Measurements from ENCODE around the gene EXOC5. TPM values are rescaled to one million over a fixed set of nuclear protein-coding genes. Genes with fewer than 3 reads are reported as not detected.
A peak's percentile ranks its signal among the peaks of the same experiment; 100 is the strongest.

The EXOC5 gene
- polyA plus RNA-seq, 3 donors, result 7.9 to 52.5 (median 49.9) TPM

DNA sequence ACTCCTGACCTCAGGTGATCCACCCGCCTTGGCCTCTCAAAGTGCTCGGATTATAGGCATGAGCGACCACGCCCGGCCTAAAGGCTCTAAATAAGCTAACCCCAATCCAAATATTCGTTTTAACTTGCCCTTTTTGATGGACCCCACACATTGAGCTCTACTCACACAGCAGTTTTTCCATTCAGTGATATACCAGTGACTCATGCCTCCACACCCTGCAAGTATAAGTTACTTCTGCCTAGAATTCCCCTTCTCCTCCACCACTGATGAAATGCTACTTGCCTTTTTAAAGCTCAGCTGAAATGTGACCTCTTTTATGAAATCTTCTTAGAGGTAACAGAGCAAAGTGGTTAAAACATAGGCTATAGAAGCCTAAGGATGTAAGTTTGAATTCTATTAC is 68.8 kb downstream of the EXOC5 start:
- no peak overlapping the region for H2AFZ ChIP-seq (ENCODE audit: insufficient read depth, low read depth, low read length, poor library complexity, severe bottlenecking)
- WGBS (ENCODE audit: insufficient coverage), result 89% methylated on average over 6 of the region's 6 CpGs
- Mint-ChIP-seq H3K4me3 (no peak overlapping the region), H3K27me3 (ENCODE audit: low read depth in 3 of 3) (peaks cover 3 to 4% (median 4%) of the 10 kb centered on the region in 3 donors), H3K27ac (no peak overlapping the region), H3K9me3 (peaks cover 0 to 4% (median 0%) of the 10 kb centered on the region in 7 donors), H3K4me1 (no peaks in the 10 kb centered on the region), H3K36me3 (no peaks in the 10 kb centered on the region)
- H3K79me2 ChIP-seq (ENCODE audit: insufficient read depth, low read length), result no peaks in the 10 kb centered on the region
- H3K9me3 ChIP-seq (replicated peaks in 1 of 2; ENCODE audit: control insufficient read depth in 1 of 2, insufficient read depth in 1 of 2, low read length in 2 of 2), result no peaks in the 10 kb centered on the region
- intact Hi-C loops (cut with micrococcal nuclease), result no loop called here
- no peaks in the 10 kb centered on the region for H3K4me1 ChIP-seq (ENCODE audit: control insufficient read depth in 1 of 2, insufficient read depth in 2 of 2, low read length in 2 of 2)
- TF ChIP-seq, protein P1, sequence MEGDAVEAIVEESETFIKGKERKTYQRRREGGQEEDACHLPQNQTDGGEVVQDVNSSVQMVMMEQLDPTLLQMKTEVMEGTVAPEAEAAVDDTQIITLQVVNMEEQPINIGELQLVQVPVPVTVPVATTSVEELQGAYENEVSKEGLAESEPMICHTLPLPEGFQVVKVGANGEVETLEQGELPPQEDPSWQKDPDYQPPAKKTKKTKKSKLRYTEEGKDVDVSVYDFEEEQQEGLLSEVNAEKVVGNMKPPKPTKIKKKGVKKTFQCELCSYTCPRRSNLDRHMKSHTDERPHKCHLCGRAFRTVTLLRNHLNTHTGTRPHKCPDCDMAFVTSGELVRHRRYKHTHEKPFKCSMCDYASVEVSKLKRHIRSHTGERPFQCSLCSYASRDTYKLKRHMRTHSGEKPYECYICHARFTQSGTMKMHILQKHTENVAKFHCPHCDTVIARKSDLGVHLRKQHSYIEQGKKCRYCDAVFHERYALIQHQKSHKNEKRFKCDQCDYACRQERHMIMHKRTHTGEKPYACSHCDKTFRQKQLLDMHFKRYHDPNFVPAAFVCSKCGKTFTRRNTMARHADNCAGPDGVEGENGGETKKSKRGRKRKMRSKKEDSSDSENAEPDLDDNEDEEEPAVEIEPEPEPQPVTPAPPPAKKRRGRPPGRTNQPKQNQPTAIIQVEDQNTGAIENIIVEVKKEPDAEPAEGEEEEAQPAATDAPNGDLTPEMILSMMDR (IDR thresholded peaks at IDR 0.05), result no peak
- peak in 1 of 3 donors; percentile 6 for DNase-seq
- H3K9ac ChIP-seq (ENCODE audit: insufficient read depth, low read length, poor library complexity, severe bottlenecking), result no peak overlapping the region
- no peaks in the 10 kb centered on the region for H4K20me1 ChIP-seq (ENCODE audit: insufficient read depth, low read length)
- no peaks in the 10 kb centered on the region for H3K36me3 ChIP-seq (replicated peaks in 1 of 2; ENCODE audit: control insufficient read depth in 1 of 2, insufficient read depth in 2 of 2, low read length in 2 of 2)
- H3K4me3 ChIP-seq (replicated peaks in 1 of 3; ENCODE audit: low read depth in 2 of 3, low read length in 3 of 3), result no peak overlapping the region
- H3K27ac ChIP-seq (ENCODE audit: low read depth in 1 of 2, low read length in 2 of 2), result no peak overlapping the region
- peaks cover 0 to 3% of the 10 kb centered on the region in 2 donors for H3K27me3 ChIP-seq (ENCODE audit: control insufficient read depth in 2 of 2, insufficient read depth in 2 of 2, low read length in 2 of 2)
- H3K4me2 ChIP-seq (replicated peaks; ENCODE audit: extremely low read depth, low read length, poor library complexity, severe bottlenecking), result no peak overlapping the region

DNA sequence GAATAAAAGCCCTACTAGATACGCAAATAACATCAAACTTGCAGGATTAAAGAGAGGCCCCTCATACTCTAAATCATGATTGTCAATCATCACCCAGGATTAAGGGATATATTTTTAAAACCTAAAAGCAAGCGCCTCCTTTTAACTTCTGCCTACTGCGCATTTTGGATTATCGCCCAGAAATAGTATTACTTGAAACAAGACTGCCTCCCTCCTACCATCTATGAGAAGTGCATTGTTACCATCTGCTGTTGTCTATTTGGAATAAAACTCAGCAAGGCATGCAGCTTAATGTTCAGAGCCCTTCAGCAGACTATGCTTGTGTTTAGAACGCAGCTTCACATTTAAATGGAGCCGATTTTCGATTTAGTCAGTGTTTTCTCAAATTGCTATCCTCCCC is 79.6 kb downstream of the EXOC5 start:
- Mint-ChIP-seq H3K4me3 (no peak overlapping the region), H3K4me1 (no peaks in the 10 kb centered on the region), H3K9me3 (peaks cover 0 to 2% (median 0%) of the 10 kb centered on the region in 7 donors), H3K27ac (no peak overlapping the region), H3K36me3 (no peaks in the 10 kb centered on the region), H3K27me3 (ENCODE audit: low read depth in 3 of 3) (peaks cover 1 to 17% (median 11%) of the 10 kb centered on the region in 3 donors)
- WGBS (ENCODE audit: insufficient coverage), result 90% methylated on average over 2 of the region's 7 CpGs
- H4K20me1 ChIP-seq (ENCODE audit: insufficient read depth, low read length), result no peaks in the 10 kb centered on the region
- H3K9me3 ChIP-seq (replicated peaks in 1 of 2; ENCODE audit: control insufficient read depth in 1 of 2, insufficient read depth in 1 of 2, low read length in 2 of 2), result no peaks in the 10 kb centered on the region
- H3K9ac ChIP-seq (ENCODE audit: insufficient read depth, low read length, poor library complexity, severe bottlenecking), result no peak overlapping the region
- H3K4me1 ChIP-seq (ENCODE audit: control insufficient read depth in 1 of 2, insufficient read depth in 2 of 2, low read length in 2 of 2), result no peaks in the 10 kb centered on the region
- H3K4me2 ChIP-seq (replicated peaks; ENCODE audit: extremely low read depth, low read length, poor library complexity, severe bottlenecking), result no peak overlapping the region
- no peaks in the 10 kb centered on the region for H3K36me3 ChIP-seq (replicated peaks in 1 of 2; ENCODE audit: control insufficient read depth in 1 of 2, insufficient read depth in 2 of 2, low read length in 2 of 2)
- intact Hi-C loops (cut with micrococcal nuclease), result no loop called here
- no peak for DNase-seq
- no peaks in the 10 kb centered on the region for H3K79me2 ChIP-seq (ENCODE audit: insufficient read depth, low read length)
- peaks cover 2 to 4% of the 10 kb centered on the region in 2 donors for H3K27me3 ChIP-seq (ENCODE audit: control insufficient read depth in 2 of 2, insufficient read depth in 2 of 2, low read length in 2 of 2)
- no peak overlapping the region for H3K4me3 ChIP-seq (replicated peaks in 1 of 3; ENCODE audit: low read depth in 2 of 3, low read length in 3 of 3)
- H3K27ac ChIP-seq (ENCODE audit: low read depth in 1 of 2, low read length in 2 of 2), result no peak overlapping the region
- no peak overlapping the region for H2AFZ ChIP-seq (ENCODE audit: insufficient read depth, low read depth, low read length, poor library complexity, severe bottlenecking)
- TF ChIP-seq, protein P1 (IDR thresholded peaks at IDR 0.05), result no peak

Data from CD14-positive monocyte (primary cell).